ENCODE results near the gene PCDHB5. TPM values are rescaled to one million over a fixed set of nuclear protein-coding genes. Genes with fewer than 3 reads are reported as not detected.
"Not testable (repeated sequence)": the region's sequence is repeated elsewhere in the genome, so short reads cannot be mapped to it uniquely, and the experiment has no call there.

PCDHB5 gene
- total RNA-seq, 1 donor from 2014 or later: 3.1 TPM

DNA sequence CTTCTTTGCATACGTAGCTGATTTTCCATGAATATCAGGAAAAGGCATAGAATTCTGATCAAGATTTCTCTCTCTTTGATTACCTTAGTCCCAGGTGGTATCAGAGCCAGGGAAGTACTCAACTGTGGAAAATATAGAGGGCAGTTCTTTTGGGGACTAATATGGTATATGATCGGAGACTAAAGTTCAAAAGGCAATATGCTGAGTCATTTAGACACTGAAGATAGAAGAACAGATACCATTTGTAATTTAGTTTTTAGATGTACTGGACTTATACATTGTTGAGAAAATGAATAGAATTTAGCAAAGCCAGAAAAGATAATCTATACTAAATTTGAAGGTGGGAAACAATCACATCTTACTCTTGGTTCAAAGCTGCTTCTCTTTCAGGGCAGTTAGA lies 29.7 kb upstream of the PCDHB5 start:
- no peaks in the 10 kb centered on the region for H3K4me1 ChIP-seq (ENCODE audit: control insufficient read depth in 3 of 3, insufficient read depth in 3 of 3, low read length in 3 of 3)
- no peak overlapping the region for H3K27ac ChIP-seq (ENCODE audit: low read depth, low read length)
- peaks cover 0 to 4% (median 0%) of the 10 kb centered on the region in 3 donors for H3K27me3 ChIP-seq (ENCODE audit: control insufficient read depth in 3 of 3, insufficient read depth in 3 of 3, low read length in 3 of 3)
- peaks cover 2 to 14% (median 9%) of the 10 kb centered on the region in 3 donors for H3K9me3 ChIP-seq (ENCODE audit: control insufficient read depth in 3 of 3, low read length in 3 of 3)
- no peaks in the 10 kb centered on the region for H3K36me3 ChIP-seq (ENCODE audit: control insufficient read depth in 3 of 3, insufficient read depth in 3 of 3, low read length in 3 of 3)
- H3K4me3 ChIP-seq (ENCODE audit: low read length in 3 of 3): no peak overlapping the region
- H3K9ac ChIP-seq (ENCODE audit: low read depth in 1 of 3, low read length in 3 of 3): no peak overlapping the region

GRCh38 chr5:141119250-141119649 lies 15.8 kb upstream of the PCDHB5 start:
- no peak overlapping the region for H3K9ac ChIP-seq (ENCODE audit: low read depth in 1 of 3, low read length in 3 of 3)
- peaks cover 0 to 6% (median 2%) of the 10 kb centered on the region in 3 donors for H3K9me3 ChIP-seq (ENCODE audit: control insufficient read depth in 3 of 3, low read length in 3 of 3)
- H3K36me3 ChIP-seq (ENCODE audit: control insufficient read depth in 3 of 3, insufficient read depth in 3 of 3, low read length in 3 of 3): no peaks in the 10 kb centered on the region
- H3K4me1 ChIP-seq (ENCODE audit: control insufficient read depth in 3 of 3, insufficient read depth in 3 of 3, low read length in 3 of 3): no peaks in the 10 kb centered on the region
- H3K4me3 ChIP-seq (ENCODE audit: low read length in 3 of 3): no peak overlapping the region
- no peak overlapping the region for H3K27ac ChIP-seq (ENCODE audit: low read depth, low read length)
- H3K27me3 ChIP-seq (ENCODE audit: control insufficient read depth in 3 of 3, insufficient read depth in 3 of 3, low read length in 3 of 3): no peaks in the 10 kb centered on the region

GRCh38 chr5:141121563-141121962 lies 13.4 kb upstream of the PCDHB5 start, which contains the start of gene PCDHB4:
Gene PCDHB4 (plus strand): TSS chr5:141121818. CDS start chr5:141121999, 181 bp downstream.
- H3K9ac ChIP-seq (ENCODE audit: low read depth in 1 of 3, low read length in 3 of 3): peak within 1 kb of the TSS in 2 of 3 donors; percentile 45 to 70
- H3K36me3 ChIP-seq (ENCODE audit: control insufficient read depth in 3 of 3, insufficient read depth in 3 of 3, low read length in 3 of 3): no peaks in the 10 kb centered on the region
- H3K4me1 ChIP-seq (ENCODE audit: control insufficient read depth in 3 of 3, insufficient read depth in 3 of 3, low read length in 3 of 3): no peaks in the 10 kb centered on the region
- no peak within 1 kb of the TSS for H3K27ac ChIP-seq (ENCODE audit: low read depth, low read length)
- H3K4me3 ChIP-seq (ENCODE audit: low read length in 3 of 3): peak within 1 kb of the TSS; percentile 49 to 75 (median 66)
- H3K27me3 ChIP-seq (ENCODE audit: control insufficient read depth in 3 of 3, insufficient read depth in 3 of 3, low read length in 3 of 3): no peaks in the 10 kb centered on the region
- H3K9me3 ChIP-seq (ENCODE audit: control insufficient read depth in 3 of 3, low read length in 3 of 3): peaks cover 0 to 6% (median 2%) of the 10 kb centered on the region in 3 donors

GRCh38 chr5:141121985-141122384 lies 13.0 kb upstream of the PCDHB5 start:
- peaks cover 0 to 6% (median 2%) of the 10 kb centered on the region in 3 donors for H3K9me3 ChIP-seq (ENCODE audit: control insufficient read depth in 3 of 3, low read length in 3 of 3)
- H3K27me3 ChIP-seq (ENCODE audit: control insufficient read depth in 3 of 3, insufficient read depth in 3 of 3, low read length in 3 of 3): no peaks in the 10 kb centered on the region
- no peaks in the 10 kb centered on the region for H3K4me1 ChIP-seq (ENCODE audit: control insufficient read depth in 3 of 3, insufficient read depth in 3 of 3, low read length in 3 of 3)
- H3K4me3 ChIP-seq (ENCODE audit: low read length in 3 of 3): peak overlapping the region; percentile 49 to 75 (median 66)
- H3K36me3 ChIP-seq (ENCODE audit: control insufficient read depth in 3 of 3, insufficient read depth in 3 of 3, low read length in 3 of 3): no peaks in the 10 kb centered on the region
- H3K9ac ChIP-seq (ENCODE audit: low read depth in 1 of 3, low read length in 3 of 3): peak overlapping the region in 2 of 3 donors; percentile 45 to 70
- H3K27ac ChIP-seq (ENCODE audit: low read depth, low read length): no peak overlapping the region

DNA sequence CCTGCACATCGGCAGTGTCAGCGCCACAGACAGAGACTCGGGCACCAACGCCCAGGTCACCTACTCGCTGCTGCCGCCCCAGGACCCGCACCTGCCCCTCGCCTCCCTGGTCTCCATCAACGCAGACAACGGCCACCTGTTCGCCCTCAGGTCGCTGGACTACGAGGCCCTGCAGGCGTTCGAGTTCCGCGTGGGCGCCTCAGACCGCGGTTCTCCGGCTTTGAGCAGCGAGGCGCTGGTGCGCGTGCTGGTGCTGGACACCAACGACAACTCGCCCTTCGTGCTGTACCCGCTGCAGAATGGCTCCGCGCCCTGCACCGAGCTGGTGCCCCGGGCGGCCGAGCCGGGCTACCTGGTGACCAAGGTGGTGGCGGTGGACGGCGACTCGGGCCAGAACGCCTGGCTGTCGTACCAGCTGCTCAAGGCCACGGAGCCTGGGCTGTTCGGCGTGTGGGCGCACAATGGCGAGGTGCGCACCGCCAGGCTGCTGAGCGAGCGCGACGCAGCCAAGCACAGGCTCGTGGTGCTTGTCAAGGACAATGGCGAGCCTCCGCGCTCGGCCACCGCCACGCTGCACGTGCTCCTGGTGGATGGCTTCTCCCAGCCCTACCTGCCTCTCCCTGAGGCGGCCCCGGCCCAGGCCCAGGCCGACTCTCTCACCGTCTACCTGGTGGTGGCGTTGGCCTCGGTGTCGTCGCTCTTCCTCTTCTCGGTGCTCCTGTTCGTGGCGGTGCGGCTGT lies 11.4 kb upstream of the PCDHB5 start:
- not testable (repeated sequence) for H3K27ac ChIP-seq (ENCODE audit: low read depth, low read length); H3K4me3 ChIP-seq (ENCODE audit: low read length in 3 of 3)

GRCh38 chr5:141127305-141127704 lies 7.7 kb upstream of the PCDHB5 start:
- H3K9me3 ChIP-seq (ENCODE audit: control insufficient read depth in 3 of 3, low read length in 3 of 3): peaks cover 0 to 2% (median 0%) of the 10 kb centered on the region in 3 donors
- H3K9ac ChIP-seq (ENCODE audit: low read depth in 1 of 3, low read length in 3 of 3): no peak overlapping the region
- no peaks in the 10 kb centered on the region for H3K36me3 ChIP-seq (ENCODE audit: control insufficient read depth in 3 of 3, insufficient read depth in 3 of 3, low read length in 3 of 3)
- no peak overlapping the region for H3K27ac ChIP-seq (ENCODE audit: low read depth, low read length)
- no peaks in the 10 kb centered on the region for H3K27me3 ChIP-seq (ENCODE audit: control insufficient read depth in 3 of 3, insufficient read depth in 3 of 3, low read length in 3 of 3)
- H3K4me3 ChIP-seq (ENCODE audit: low read length in 3 of 3): no peak overlapping the region
- H3K4me1 ChIP-seq (ENCODE audit: control insufficient read depth in 3 of 3, insufficient read depth in 3 of 3, low read length in 3 of 3): no peaks in the 10 kb centered on the region

More for the DNA sequence above, 11.4 kb upstream of the PCDHB5 start:
- not testable (repeated sequence) for H3K36me3 ChIP-seq (ENCODE audit: control insufficient read depth in 3 of 3, insufficient read depth in 3 of 3, low read length in 3 of 3); H3K9ac ChIP-seq (ENCODE audit: low read depth in 1 of 3, low read length in 3 of 3); H3K9me3 ChIP-seq (ENCODE audit: control insufficient read depth in 3 of 3, low read length in 3 of 3); H3K4me1 ChIP-seq (ENCODE audit: control insufficient read depth in 3 of 3, insufficient read depth in 3 of 3, low read length in 3 of 3); H3K27me3 ChIP-seq (ENCODE audit: control insufficient read depth in 3 of 3, insufficient read depth in 3 of 3, low read length in 3 of 3)

DNA sequence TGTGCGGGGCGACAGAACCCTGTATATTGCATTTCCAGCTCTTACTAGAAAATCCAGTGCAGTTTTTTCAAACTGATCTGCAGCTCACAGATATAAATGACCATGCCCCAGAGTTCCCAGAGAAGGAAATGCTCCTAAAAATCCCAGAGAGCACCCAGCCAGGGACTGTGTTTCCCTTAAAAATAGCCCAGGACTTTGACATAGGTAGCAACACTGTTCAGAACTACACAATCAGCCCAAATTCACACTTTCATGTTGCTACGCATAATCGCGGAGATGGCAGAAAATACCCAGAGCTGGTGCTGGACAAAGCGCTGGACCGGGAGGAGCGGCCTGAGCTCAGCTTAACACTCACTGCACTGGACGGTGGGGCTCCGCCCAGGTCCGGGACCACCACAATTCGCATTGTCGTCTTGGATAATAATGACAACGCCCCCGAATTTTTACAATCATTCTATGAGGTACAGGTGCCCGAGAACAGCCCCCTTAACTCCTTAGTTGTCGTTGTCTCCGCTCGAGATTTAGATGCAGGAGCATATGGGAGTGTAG lies 786 bp downstream of the PCDHB5 start:
- Histone ChIP-seq H3K36me3 (ENCODE audit: control insufficient read depth in 3 of 3, insufficient read depth in 3 of 3, low read length in 3 of 3) (no peaks in the 10 kb centered on the region), H3K27me3 (ENCODE audit: control insufficient read depth in 3 of 3, insufficient read depth in 3 of 3, low read length in 3 of 3) (no peaks in the 10 kb centered on the region), H3K9me3 (ENCODE audit: control insufficient read depth in 3 of 3, low read length in 3 of 3) (peaks cover 2 to 16% (median 6%) of the 10 kb centered on the region in 3 donors), H3K4me1 (ENCODE audit: control insufficient read depth in 3 of 3, insufficient read depth in 3 of 3, low read length in 3 of 3) (no peaks in the 10 kb centered on the region), H3K4me3 (ENCODE audit: low read length in 3 of 3) (peak overlapping the region; percentile 61 to 79 (median 69)), H3K27ac (ENCODE audit: low read depth, low read length) (no peak overlapping the region), H3K9ac (ENCODE audit: low read depth in 1 of 3, low read length in 3 of 3) (peak overlapping the region in 1 of 3 donors; percentile 58)

DNA sequence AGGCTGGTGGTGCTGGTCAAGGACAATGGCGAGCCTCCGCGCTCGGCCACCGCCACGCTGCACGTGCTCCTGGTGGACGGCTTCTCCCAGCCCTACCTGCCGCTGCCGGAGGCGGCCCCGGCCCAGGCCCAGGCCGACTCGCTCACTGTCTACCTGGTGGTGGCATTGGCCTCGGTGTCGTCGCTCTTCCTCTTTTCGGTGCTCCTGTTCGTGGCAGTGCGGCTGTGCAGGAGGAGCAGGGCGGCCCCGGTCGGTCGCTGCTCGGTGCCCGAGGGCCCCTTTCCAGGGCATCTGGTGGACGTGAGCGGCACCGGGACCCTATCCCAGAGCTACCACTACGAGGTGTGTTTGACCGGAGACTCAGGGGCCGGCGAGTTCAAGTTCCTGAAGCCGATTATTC lies 2.3 kb downstream of the PCDHB5 start:
- H3K9ac ChIP-seq (ENCODE audit: low read depth in 1 of 3, low read length in 3 of 3); H3K4me3 ChIP-seq (ENCODE audit: low read length in 3 of 3); H3K27me3 ChIP-seq (ENCODE audit: control insufficient read depth in 3 of 3, insufficient read depth in 3 of 3, low read length in 3 of 3); H3K4me1 ChIP-seq (ENCODE audit: control insufficient read depth in 3 of 3, insufficient read depth in 3 of 3, low read length in 3 of 3); H3K27ac ChIP-seq (ENCODE audit: low read depth, low read length); H3K36me3 ChIP-seq (ENCODE audit: control insufficient read depth in 3 of 3, insufficient read depth in 3 of 3, low read length in 3 of 3): not testable (repeated sequence)
- peaks cover 2 to 16% (median 6%) of the 10 kb centered on the region in 3 donors for H3K9me3 ChIP-seq (ENCODE audit: control insufficient read depth in 3 of 3, low read length in 3 of 3)

- peaks cover 7 to 17% (median 8%) of the 10 kb centered on the region in 3 donors for H3K9me3 ChIP-seq (ENCODE audit: control insufficient read depth in 3 of 3, low read length in 3 of 3)
- no peak within 1 kb of the TSS for H3K9ac ChIP-seq (ENCODE audit: low read depth in 1 of 3, low read length in 3 of 3)
- H3K36me3 ChIP-seq (ENCODE audit: control insufficient read depth in 3 of 3, insufficient read depth in 3 of 3, low read length in 3 of 3): no peaks in the 10 kb centered on the region
- H3K27me3 ChIP-seq (ENCODE audit: control insufficient read depth in 3 of 3, insufficient read depth in 3 of 3, low read length in 3 of 3): peaks cover 0 to 4% (median 3%) of the 10 kb centered on the region in 3 donors
- no peaks in the 10 kb centered on the region for H3K4me1 ChIP-seq (ENCODE audit: control insufficient read depth in 3 of 3, insufficient read depth in 3 of 3, low read length in 3 of 3)
- no peak within 1 kb of the TSS for H3K27ac ChIP-seq (ENCODE audit: low read depth, low read length)
- H3K4me3 ChIP-seq (ENCODE audit: low read length in 3 of 3): peak within 1 kb of the TSS in 2 of 3 donors; percentile 11 to 39
Measured at GRCh38 chr5:141149812-141150211, 14.8 kb downstream of the PCDHB5 start, which contains the start of gene PCDHB6. Gene PCDHB6 (plus strand): TSS chr5:141150057. CDS start chr5:141150258, 201 bp downstream.

Measured in skeletal muscle tissue (tissue), 4 donors.